Measurements from ENCODE around the gene ATXN1.

- TF ChIP-seq CTCF (IDR thresholded peaks at IDR 0.05; ENCODE audit: poor library complexity, severe bottlenecking) = no peak
- TF ChIP-seq EZH2 (IDR thresholded peaks at IDR 0.05; ENCODE audit: borderline replicate concordance, insufficient read depth, low read length, poor library complexity, severe bottlenecking) = no peak
Observed at GRCh38 chr6:16676978-16677377, 84.3 kb downstream of the ATXN1 start.

All from neural cell (in vitro differentiated cells).